GM21381 (cell line): Measurements from ENCODE around the gene ADGRV1.
"Not testable (repeated sequence)": the region's sequence is repeated elsewhere in the genome, so short reads cannot be mapped to it uniquely, and the experiment has no call there.

Source experiments
- ATAC-seq: cut with Tn5 transposase; IDR thresholded peaks from one replicate; pipeline ENCODE4 v1.9.1; 2021; ENCODE audit warnings: mild to moderate bottlenecking, moderate library complexity; ENCODE audit not compliant: unreplicated experiment

ADGRV1 gene

GRCh38 chr5:90981821-90982220, 423.2 kb downstream of the ADGRV1 start:
- no peak for ATAC-seq

GRCh38 chr5:90982576-90982975, 424.0 kb downstream of the ADGRV1 start:
- no peak for ATAC-seq

DNA sequence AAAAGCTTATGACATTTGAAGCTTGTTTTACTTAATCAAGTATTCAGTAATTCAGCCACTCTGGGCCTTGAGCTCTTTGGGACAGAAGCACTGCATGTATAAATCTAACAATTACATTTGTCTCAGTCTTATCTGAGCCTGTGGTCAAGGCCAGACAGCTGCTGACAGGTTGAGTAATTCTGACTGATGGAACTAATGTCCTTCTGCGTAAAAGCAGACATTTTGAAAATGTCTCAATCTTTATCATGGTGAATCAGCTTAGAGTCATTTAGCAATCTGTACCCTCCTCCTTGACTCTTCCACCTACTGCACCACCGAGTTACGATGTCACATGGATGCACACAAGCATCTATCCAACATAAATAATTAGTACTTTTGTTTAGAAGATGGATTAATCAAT, 424.6 kb downstream of the ADGRV1 start:
- ATAC-seq = no peak

DNA sequence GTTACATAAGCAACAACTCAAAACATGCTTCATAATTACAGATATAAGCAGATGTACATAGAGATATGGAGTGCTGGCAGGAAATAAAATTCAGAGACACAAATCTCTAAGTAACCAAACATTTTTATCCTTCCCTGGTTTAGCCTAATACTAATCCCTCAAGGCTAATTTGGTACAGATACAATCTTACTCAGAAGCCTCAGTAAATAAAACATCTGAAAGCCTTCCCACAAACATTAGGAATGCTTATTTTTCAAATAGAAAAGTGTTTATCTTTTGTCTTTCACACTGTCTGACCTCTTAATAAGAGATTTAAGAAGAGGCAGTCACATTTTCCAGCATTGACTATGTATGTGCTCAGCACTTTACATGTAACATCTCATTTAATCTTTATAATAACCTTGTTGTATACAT, 425.1 kb downstream of the ADGRV1 start:
- no peak for ATAC-seq

DNA sequence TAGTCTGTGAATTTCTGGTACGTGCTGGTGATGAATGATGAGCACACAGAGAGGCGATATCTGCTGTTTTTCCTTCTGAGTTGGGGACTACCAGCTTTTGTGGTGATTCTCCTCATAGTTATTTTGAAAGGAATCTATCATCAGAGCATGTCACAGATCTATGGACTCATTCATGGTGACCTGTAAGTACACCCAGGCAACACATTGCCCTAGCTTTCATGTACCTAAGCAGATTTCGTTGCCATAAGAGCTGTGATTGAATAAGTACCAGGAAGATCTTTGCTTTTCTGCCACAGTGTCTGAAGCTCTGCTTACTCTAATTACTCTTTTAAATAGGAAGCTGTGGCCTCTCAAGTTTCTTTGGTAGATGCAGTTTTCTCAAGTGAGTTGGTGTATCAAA, 426.7 kb downstream of the ADGRV1 start:
- no peak for ATAC-seq

DNA sequence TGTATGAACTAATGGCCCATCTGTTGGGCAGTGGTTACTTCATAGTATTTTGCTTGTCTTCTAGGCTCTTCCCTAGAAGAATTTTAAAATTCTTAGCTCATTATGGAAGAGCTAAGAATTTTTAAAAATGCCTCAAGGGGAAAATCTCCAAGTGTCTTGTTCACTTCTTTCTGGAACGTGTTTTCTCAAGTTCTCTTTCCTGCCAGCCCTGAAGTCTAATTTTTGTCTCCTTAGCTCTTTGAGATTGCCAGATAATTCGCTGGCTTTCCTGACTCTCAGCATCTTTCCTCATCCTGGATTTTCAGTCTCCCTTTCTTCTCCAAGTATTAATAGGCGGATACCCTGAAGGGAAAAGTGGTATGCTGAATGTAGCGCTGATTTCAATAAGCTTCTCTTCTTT, 429.1 kb downstream of the ADGRV1 start:
- no peak for ATAC-seq

DNA sequence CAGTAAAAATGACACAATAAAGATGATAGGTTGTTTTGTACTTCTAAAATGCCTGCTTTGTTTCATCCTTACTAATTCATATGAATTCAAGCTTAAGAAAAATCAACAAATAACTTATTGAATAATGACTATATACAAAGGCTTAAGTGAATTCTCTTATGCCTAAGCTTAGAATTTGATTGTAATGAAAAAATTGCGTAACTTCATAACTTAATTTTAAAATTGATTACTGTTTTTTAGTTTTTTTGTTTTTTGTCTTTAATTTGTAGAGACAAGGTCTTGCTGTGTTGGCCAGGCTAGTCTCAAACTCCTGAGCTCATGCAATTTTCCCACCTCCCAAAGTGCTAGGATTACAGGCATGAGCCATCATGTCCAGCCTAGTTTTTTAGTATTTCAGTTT, 432.6 kb downstream of the ADGRV1 start:
- ATAC-seq = no peak

GRCh38 chr5:90994796-90995195, 436.2 kb downstream of the ADGRV1 start:
- no peak for ATAC-seq

DNA sequence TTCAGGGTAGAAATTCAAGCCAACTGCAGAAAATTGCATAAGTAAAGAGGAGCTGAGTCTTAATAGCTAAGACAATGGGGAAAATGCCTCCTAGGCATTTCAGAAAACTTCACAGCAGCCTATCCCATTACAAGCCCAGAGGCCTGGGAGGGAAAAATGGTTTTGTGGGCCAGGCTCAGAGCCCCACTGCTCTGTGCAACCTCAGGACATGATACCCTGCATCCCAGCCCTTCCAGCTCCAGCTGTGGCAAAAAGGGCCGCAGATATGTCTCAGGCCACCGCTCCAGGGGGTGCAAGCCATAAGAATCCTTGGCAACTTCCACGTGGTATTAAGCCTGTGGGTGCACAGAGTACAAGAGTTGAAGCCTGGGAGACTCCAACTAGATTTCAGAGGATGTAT, 437.5 kb downstream of the ADGRV1 start:
- no peak for ATAC-seq

DNA sequence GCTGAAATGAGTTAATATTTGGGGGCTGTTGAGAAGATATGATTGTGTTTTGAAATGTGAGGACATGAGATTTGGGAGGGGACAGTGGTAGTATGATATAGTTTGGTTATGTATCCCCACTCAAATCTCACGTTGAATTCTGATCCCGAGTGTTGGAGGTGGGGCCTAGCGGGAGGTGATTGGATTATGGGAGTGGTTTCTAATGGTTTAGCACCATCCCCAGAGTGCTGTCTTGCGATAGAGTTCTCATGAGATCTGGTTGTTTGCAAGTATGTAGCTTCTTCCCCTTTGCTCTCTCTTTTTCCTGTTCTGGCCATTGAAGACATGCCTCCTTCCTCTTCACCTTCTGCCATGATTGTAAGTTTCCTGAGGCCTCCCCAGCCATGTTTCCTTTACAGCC, 438.5 kb downstream of the ADGRV1 start:
- ATAC-seq = no peak

DNA sequence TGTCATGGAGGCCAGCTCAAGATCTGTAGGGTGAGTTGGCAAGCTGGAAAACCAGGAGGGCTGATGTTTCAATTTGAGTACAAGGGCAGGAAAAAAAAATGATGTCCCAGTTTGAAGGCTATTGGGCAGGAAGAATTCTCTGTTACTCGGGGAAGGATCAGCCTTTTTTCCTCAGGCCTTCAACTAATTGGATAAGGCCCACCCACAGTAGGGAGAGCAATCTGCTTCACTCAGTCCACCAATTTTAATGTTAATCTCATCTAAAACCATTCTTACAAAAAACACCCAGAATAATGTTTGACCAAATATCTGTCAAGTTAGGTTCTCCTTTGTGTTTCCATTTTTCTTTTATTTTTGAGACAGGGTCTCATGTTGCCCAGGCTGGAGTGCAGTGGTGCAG, 442.1 kb downstream of the ADGRV1 start:
- no peak for ATAC-seq

GRCh38 chr5:91006713-91007112, 448.1 kb downstream of the ADGRV1 start:
- ATAC-seq = no peak

- ATAC-seq = no peak
These were observed 448.7 kb downstream of the ADGRV1 start for GRCh38 chr5:91007251-91007650.

- no peak for ATAC-seq
These were observed 449.3 kb downstream of the ADGRV1 start for GRCh38 chr5:91007780-91008402.

DNA sequence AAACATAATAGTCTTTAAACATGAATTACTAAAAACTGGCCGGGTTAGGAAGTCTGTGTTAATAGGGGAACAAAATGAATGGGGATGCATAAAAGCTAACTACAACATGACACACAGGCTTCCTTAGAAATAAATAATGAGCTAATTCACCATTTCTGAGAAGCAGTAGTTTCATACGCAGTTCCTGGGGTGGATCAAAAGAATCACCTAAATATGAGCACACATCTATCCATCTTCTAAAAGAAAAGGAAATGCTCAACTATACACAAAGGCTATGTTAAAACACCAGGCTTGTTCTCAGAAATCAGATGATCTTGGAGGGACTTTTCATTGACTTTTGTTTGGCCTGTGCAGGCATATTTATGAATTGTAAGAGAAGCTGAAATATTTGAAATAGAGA, 451.5 kb downstream of the ADGRV1 start:
- ATAC-seq = no peak

DNA sequence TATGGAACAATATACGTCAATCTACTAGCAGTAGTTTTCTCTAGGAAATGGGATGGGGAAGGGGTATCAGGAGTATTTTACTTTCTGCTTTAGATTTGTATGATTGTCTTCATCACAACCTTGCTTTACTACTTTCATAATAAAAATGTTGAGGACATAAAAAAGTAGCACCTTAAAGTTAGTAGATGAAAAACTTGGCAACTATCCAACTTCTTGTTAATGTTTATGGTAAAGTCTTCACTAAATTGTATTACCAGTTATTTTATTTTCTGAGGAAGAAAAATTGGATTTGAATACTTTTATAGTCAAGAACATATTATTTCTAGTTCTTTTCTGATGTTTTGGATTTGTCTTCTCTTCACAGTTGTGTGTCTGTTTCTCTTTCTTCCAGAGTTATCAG, 452.4 kb downstream of the ADGRV1 start:
- no peak for ATAC-seq

DNA sequence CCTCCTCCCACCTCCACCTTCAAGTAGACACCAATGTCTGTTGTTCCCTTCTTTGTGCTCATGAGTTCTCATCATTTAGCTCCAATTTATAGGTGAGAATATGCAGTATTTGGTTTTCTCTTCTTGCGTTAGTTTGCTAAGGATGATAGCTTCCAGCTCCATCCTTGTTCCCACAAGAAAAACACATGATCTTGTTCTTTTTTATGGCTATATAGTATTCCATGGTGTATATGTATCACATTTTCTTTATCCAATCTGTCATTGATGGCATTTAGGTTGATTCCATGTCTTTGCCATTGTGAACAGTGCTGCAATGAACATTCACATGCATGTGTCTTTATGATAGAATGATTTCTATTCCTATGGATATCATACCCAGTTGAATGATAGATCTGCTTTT, 454.3 kb downstream of the ADGRV1 start:
- ATAC-seq = not testable (repeated sequence)

DNA sequence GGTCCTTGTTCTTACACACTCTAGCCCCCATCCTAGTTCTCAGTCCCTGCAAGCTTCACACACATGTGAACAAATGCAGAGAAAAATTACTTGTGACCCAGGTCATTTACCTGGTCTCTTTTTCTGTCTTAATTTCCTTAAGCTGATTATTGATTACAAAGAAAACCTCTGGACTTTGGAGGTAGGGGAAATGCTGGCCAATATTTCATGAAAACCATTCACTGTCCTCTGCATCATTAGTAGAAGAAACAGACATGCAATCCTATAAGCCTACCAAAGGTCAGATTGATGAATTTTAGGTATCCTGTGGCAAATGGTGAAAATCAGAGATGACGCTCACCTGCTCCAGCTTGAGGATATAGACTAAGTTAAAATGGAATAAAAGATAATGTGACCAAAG, 457.7 kb downstream of the ADGRV1 start:
- ATAC-seq = no peak

GRCh38 chr5:91016954-91017700, 458.5 kb downstream of the ADGRV1 start:
- ATAC-seq = no peak

DNA sequence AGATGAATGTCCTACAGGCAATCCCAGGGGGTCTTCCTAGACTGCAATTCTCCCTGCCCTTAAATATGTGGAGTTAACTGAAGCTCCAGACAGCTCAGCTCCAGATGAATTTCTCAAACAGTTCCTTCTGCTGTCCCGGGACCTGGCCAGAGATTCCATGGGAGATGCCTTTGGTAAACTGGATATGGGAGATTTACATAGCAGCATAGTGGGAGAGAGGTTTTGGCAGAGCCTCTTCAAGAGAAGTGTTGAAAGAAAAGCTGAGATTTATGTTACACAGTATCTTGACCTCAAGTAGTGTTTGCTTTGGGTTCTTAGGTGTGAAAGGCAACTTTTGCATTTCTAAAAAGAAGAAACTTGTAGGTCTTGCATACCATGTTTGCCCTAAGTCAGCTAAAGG, 459.6 kb downstream of the ADGRV1 start:
- ATAC-seq = no peak

DNA sequence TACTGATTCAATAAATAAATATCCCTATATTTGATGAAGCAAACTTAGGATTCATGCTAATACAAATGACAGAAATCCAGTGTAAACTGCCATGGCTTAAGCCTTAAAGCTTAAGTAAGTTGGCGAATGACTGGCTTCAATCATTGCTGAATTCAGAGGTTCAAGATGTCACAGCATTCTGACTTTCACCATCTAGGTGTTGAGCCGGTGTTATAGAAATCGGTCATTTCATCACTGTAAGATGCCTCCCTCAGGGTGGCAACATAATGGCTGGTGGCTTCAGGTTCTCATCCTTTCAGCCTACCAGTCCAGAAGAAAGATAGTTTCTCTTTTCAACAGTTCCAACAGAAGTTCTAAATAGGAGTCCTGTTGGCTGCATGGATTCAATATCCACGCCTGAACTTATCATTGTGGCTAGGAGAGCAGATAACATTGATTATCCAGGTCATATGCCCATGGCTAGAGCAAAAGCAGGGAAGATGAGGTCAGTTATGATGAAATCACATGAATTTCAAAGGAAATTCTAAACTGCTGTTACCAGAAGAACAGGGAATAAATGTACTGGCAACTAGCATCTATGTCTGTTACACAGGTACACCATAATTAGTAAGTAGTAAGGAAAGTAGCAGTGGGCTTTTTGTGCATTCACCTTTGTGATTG, 460.2 kb downstream of the ADGRV1 start:
- no peak for ATAC-seq

DNA sequence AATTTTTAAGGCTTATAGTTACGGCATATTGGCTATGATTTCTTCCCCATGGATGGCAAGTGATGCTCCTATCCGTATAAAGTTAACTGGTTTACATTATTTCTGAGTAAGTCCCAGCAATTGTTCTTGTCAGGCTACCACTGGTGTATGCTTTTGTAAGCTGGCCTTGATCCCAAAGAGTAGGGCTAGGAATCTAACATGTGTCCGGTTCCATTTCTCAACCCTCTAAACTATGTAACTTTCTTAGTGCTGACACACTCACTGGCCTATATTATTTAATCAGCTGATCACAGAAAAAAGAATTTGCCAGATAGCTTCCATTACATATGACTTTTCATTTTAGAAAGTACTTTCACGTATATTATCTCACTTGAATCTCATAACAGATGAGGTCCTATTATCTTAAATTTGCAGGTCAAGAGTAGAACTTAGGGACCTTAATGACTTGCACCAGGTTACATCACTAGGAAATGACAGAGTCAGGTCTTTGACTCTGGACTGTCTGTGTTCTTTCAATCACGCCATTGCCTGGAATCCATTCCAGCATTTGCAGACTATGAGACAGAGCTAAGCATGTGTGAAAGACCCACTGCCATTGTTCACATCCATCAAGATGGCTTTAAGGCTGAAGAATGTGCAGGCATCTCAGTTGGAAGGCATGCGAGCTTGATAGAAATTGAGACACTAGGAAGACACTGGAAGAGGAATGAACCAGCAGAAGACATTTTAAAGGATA, 461.6 kb downstream of the ADGRV1 start:
- no peak for ATAC-seq
